ENCODE results near the gene SRXN1.

GRCh38 chr20:687468-688203, 34.6 kb upstream of the SRXN1 start:
- TF ChIP-seq CTCF (IDR thresholded peaks at IDR 0.05; ENCODE audit: low read length), result no peak
- TF ChIP-seq EZH2 (IDR thresholded peaks at IDR 0.05; ENCODE audit: borderline replicate concordance, low read length), result no peak

Measured in OCI-LY1 (cell line).